OCI-LY7 (cell line): ENCODE data around the gene HSPA6.
"Not testable (repeated sequence)": the region's sequence is repeated elsewhere in the genome, so short reads cannot be mapped to it uniquely, and the experiment has no call there.

Experiments used
- EZH2phosphoT487 ChIP-seq: fragments of 200-600 bp; sonication (generic); IDR thresholded peaks from 2 replicates; pipeline ENCODE4 v1.6.1; 2018; ENCODE audit warnings: low read depth, borderline replicate concordance, mild to moderate bottlenecking, mixed run types, antibody characterized with exemption, low read length, moderate library complexity, mixed read lengths
- TF ChIP-seq, protein P1 (sequence below): fragments of 200-600 bp; sonication (generic); conservative IDR thresholded peaks from 2 replicates; pipeline ENCODE4 v1.5.1; 2014; ENCODE audit warnings: mild to moderate bottlenecking, antibody characterized with exemption, low read length, moderate library complexity, mixed read lengths

DNA sequence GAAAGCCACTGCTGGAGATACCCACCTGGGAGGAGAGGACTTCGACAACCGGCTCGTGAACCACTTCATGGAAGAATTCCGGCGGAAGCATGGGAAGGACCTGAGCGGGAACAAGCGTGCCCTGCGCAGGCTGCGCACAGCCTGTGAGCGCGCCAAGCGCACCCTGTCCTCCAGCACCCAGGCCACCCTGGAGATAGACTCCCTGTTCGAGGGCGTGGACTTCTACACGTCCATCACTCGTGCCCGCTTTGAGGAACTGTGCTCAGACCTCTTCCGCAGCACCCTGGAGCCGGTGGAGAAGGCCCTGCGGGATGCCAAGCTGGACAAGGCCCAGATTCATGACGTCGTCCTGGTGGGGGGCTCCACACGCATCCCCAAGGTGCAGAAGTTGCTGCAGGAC lies 981 bp downstream of the HSPA6 start:
- TF ChIP-seq, protein P1, sequence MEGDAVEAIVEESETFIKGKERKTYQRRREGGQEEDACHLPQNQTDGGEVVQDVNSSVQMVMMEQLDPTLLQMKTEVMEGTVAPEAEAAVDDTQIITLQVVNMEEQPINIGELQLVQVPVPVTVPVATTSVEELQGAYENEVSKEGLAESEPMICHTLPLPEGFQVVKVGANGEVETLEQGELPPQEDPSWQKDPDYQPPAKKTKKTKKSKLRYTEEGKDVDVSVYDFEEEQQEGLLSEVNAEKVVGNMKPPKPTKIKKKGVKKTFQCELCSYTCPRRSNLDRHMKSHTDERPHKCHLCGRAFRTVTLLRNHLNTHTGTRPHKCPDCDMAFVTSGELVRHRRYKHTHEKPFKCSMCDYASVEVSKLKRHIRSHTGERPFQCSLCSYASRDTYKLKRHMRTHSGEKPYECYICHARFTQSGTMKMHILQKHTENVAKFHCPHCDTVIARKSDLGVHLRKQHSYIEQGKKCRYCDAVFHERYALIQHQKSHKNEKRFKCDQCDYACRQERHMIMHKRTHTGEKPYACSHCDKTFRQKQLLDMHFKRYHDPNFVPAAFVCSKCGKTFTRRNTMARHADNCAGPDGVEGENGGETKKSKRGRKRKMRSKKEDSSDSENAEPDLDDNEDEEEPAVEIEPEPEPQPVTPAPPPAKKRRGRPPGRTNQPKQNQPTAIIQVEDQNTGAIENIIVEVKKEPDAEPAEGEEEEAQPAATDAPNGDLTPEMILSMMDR = not testable (repeated sequence)
- TF ChIP-seq EZH2phosphoT487 = not testable (repeated sequence)
